ENCODE measurements around the gene CCDC92.

CCDC92 gene

GRCh38 chr12:123936956-123937706 is 35.5 kb downstream of the CCDC92 start:
- H3K9me3 ChIP-seq (ENCODE audit: control insufficient read depth in 2 of 2, low read length in 2 of 2) = no peaks in the 10 kb centered on the region
- H3K27ac ChIP-seq (ENCODE audit: low read depth in 2 of 2, low read length in 2 of 2) = no peak overlapping the region
- no peak overlapping the region for H3K9ac ChIP-seq (ENCODE audit: low read depth in 1 of 2, low read length in 2 of 2)
- peaks cover 0 to 3% of the 10 kb centered on the region in 2 donors for H3K4me1 ChIP-seq (ENCODE audit: control insufficient read depth in 2 of 2, insufficient read depth in 2 of 2, low read length in 2 of 2)
- H3K27me3 ChIP-seq (ENCODE audit: control insufficient read depth in 2 of 2, insufficient read depth in 2 of 2, low read length in 2 of 2) = no peaks in the 10 kb centered on the region
- peaks cover 5 to 12% of the 10 kb centered on the region in 2 donors for H3K36me3 ChIP-seq (ENCODE audit: control insufficient read depth in 2 of 2, insufficient read depth in 2 of 2, low read length in 2 of 2)
- H3K4me3 ChIP-seq (ENCODE audit: low read length in 2 of 2) = no peak overlapping the region

DNA sequence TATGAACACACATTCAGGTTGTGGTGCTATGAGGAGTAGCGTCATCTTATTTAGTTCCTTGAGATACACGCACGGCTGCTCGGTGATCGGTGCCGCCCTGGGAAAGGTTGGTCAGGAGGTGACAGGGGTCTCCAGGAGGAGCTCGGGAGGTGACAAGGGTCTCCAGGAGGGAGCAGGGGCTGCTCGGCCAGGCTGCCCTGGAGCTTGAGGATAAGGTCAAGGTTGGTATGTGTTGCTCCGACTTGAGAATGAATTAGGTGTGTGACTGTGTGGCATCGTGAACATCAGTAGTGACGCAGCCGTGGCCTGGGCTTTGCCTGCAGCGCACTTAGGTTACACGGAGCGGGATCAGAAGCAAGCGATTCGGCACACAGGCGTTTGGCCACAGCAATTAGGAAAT is 36.2 kb downstream of the CCDC92 start:
- H3K4me3 ChIP-seq (ENCODE audit: low read length in 2 of 2) = no peak overlapping the region
- no peaks in the 10 kb centered on the region for H3K9me3 ChIP-seq (ENCODE audit: control insufficient read depth in 2 of 2, low read length in 2 of 2)
- no peak overlapping the region for H3K9ac ChIP-seq (ENCODE audit: low read depth in 1 of 2, low read length in 2 of 2)
- H3K4me1 ChIP-seq (ENCODE audit: control insufficient read depth in 2 of 2, insufficient read depth in 2 of 2, low read length in 2 of 2) = peaks cover 0 to 3% of the 10 kb centered on the region in 2 donors
- H3K36me3 ChIP-seq (ENCODE audit: control insufficient read depth in 2 of 2, insufficient read depth in 2 of 2, low read length in 2 of 2) = peaks cover 3 to 9% of the 10 kb centered on the region in 2 donors
- H3K27ac ChIP-seq (ENCODE audit: low read depth in 2 of 2, low read length in 2 of 2) = no peak overlapping the region
- H3K27me3 ChIP-seq (ENCODE audit: control insufficient read depth in 2 of 2, insufficient read depth in 2 of 2, low read length in 2 of 2) = no peaks in the 10 kb centered on the region

DNA sequence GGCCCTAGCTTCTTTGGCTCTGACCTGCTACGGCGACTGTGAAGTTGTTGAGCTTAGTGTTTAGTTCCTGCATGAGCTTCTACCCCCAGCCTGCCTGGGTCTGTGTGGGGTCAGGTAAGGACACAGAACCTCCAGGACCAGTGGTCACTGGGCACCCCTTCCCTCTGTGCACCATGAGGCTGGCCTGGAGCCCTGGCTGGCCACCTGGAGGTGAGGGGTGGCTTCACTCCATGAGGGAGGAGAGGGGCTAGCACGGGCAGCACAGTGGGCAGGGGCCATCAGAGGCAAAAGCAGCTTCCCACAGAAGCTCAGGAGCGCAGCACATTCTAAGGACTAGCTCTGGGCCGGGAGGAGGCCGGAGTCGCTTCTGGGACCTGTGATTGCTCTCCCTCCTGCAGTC is 36.7 kb downstream of the CCDC92 start:
- H3K27me3 ChIP-seq (ENCODE audit: control insufficient read depth in 2 of 2, insufficient read depth in 2 of 2, low read length in 2 of 2) = no peaks in the 10 kb centered on the region
- H3K4me3 ChIP-seq (ENCODE audit: low read length in 2 of 2) = no peak overlapping the region
- peaks cover 3 to 6% of the 10 kb centered on the region in 2 donors for H3K36me3 ChIP-seq (ENCODE audit: control insufficient read depth in 2 of 2, insufficient read depth in 2 of 2, low read length in 2 of 2)
- no peak overlapping the region for H3K27ac ChIP-seq (ENCODE audit: low read depth in 2 of 2, low read length in 2 of 2)
- H3K4me1 ChIP-seq (ENCODE audit: control insufficient read depth in 2 of 2, insufficient read depth in 2 of 2, low read length in 2 of 2) = peaks cover 0 to 3% of the 10 kb centered on the region in 2 donors
- H3K9ac ChIP-seq (ENCODE audit: low read depth in 1 of 2, low read length in 2 of 2) = no peak overlapping the region
- H3K9me3 ChIP-seq (ENCODE audit: control insufficient read depth in 2 of 2, low read length in 2 of 2) = no peaks in the 10 kb centered on the region

GRCh38 chr12:123934829-123935228 is 37.8 kb downstream of the CCDC92 start:
- Histone ChIP-seq H3K27me3 (ENCODE audit: control insufficient read depth in 2 of 2, insufficient read depth in 2 of 2, low read length in 2 of 2) (no peaks in the 10 kb centered on the region), H3K9me3 (ENCODE audit: control insufficient read depth in 2 of 2, low read length in 2 of 2) (no peaks in the 10 kb centered on the region), H3K9ac (ENCODE audit: low read depth in 1 of 2, low read length in 2 of 2) (no peak overlapping the region), H3K4me1 (ENCODE audit: control insufficient read depth in 2 of 2, insufficient read depth in 2 of 2, low read length in 2 of 2) (peaks cover 0 to 3% of the 10 kb centered on the region in 2 donors), H3K27ac (ENCODE audit: low read depth in 2 of 2, low read length in 2 of 2) (no peak overlapping the region), H3K4me3 (ENCODE audit: low read length in 2 of 2) (no peak overlapping the region), H3K36me3 (ENCODE audit: control insufficient read depth in 2 of 2, insufficient read depth in 2 of 2, low read length in 2 of 2) (peaks cover 3 to 6% of the 10 kb centered on the region in 2 donors)

GRCh38 chr12:123934016-123934620 is 38.5 kb downstream of the CCDC92 start:
- no peak overlapping the region for H3K9ac ChIP-seq (ENCODE audit: low read depth in 1 of 2, low read length in 2 of 2)
- peaks cover 0 to 3% of the 10 kb centered on the region in 2 donors for H3K4me1 ChIP-seq (ENCODE audit: control insufficient read depth in 2 of 2, insufficient read depth in 2 of 2, low read length in 2 of 2)
- H3K36me3 ChIP-seq (ENCODE audit: control insufficient read depth in 2 of 2, insufficient read depth in 2 of 2, low read length in 2 of 2) = peaks cover 3 to 6% of the 10 kb centered on the region in 2 donors
- H3K9me3 ChIP-seq (ENCODE audit: control insufficient read depth in 2 of 2, low read length in 2 of 2) = no peaks in the 10 kb centered on the region
- H3K4me3 ChIP-seq (ENCODE audit: low read length in 2 of 2) = no peak overlapping the region
- no peaks in the 10 kb centered on the region for H3K27me3 ChIP-seq (ENCODE audit: control insufficient read depth in 2 of 2, insufficient read depth in 2 of 2, low read length in 2 of 2)
- no peak overlapping the region for H3K27ac ChIP-seq (ENCODE audit: low read depth in 2 of 2, low read length in 2 of 2)

DNA sequence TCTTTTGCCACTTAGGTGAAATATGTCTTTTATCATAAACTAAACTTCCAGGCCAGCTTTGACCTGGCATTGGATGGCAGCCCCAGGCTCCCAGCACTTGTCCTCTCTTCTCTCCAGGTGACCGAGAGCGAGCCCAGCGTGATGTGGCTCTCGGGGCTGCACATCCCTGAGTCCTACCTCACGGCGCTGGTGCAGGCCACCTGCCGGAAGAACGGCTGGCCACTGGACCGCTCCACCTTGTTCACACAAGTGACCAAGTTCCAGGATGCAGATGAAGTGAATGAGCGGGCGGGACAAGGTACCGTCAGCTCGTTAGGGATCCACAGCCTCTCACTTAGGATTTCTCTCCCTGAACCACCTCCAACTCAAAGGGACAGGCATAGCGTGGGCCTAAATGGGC is 39.4 kb downstream of the CCDC92 start:
- Histone ChIP-seq H3K9ac (ENCODE audit: low read depth in 1 of 2, low read length in 2 of 2) (no peak overlapping the region), H3K9me3 (ENCODE audit: control insufficient read depth in 2 of 2, low read length in 2 of 2) (no peaks in the 10 kb centered on the region), H3K27ac (ENCODE audit: low read depth in 2 of 2, low read length in 2 of 2) (no peak overlapping the region), H3K36me3 (ENCODE audit: control insufficient read depth in 2 of 2, insufficient read depth in 2 of 2, low read length in 2 of 2) (peaks cover 3 to 6% of the 10 kb centered on the region in 2 donors), H3K4me3 (ENCODE audit: low read length in 2 of 2) (no peak overlapping the region), H3K4me1 (ENCODE audit: control insufficient read depth in 2 of 2, insufficient read depth in 2 of 2, low read length in 2 of 2) (peaks cover 0 to 3% of the 10 kb centered on the region in 2 donors), H3K27me3 (ENCODE audit: control insufficient read depth in 2 of 2, insufficient read depth in 2 of 2, low read length in 2 of 2) (no peaks in the 10 kb centered on the region)

DNA sequence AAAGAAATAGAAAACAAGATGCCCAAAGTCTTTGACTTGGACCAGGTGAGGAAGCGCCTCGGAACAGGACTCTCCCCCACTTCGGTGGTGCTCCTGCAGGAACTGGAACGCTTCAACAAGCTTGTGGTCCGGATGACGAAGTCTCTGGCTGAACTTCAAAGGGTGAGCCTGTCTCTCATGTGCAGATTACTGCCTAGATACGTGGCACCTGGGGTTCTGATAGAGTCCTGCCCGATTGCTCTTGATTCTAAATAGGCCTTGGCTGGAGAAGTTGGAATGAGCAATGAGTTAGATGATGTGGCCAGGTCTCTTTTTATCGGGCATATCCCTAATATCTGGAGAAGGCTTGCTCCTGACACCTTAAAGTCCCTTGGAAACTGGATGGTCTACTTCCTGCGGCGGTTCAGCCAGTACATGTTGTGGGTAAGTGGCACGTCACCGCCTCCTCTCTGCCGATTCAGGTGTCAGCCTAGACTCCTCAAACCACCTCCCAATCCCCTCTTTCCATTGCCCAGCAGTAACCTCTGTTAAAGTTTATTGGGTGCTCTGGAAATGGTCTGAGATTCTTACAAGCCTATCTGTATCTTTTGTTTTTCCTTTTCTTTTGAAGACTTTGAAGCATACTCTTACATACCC is 40.8 kb downstream of the CCDC92 start:
- H3K36me3 ChIP-seq (ENCODE audit: control insufficient read depth in 2 of 2, insufficient read depth in 2 of 2, low read length in 2 of 2) = peaks cover 3 to 5% of the 10 kb centered on the region in 2 donors
- H3K9me3 ChIP-seq (ENCODE audit: control insufficient read depth in 2 of 2, low read length in 2 of 2) = no peaks in the 10 kb centered on the region
- H3K4me1 ChIP-seq (ENCODE audit: control insufficient read depth in 2 of 2, insufficient read depth in 2 of 2, low read length in 2 of 2) = no peaks in the 10 kb centered on the region
- no peak overlapping the region for H3K27ac ChIP-seq (ENCODE audit: low read depth in 2 of 2, low read length in 2 of 2)
- no peak overlapping the region for H3K4me3 ChIP-seq (ENCODE audit: low read length in 2 of 2)
- no peak overlapping the region for H3K9ac ChIP-seq (ENCODE audit: low read depth in 1 of 2, low read length in 2 of 2)
- peaks cover 0 to 6% of the 10 kb centered on the region in 2 donors for H3K27me3 ChIP-seq (ENCODE audit: control insufficient read depth in 2 of 2, insufficient read depth in 2 of 2, low read length in 2 of 2)

DNA sequence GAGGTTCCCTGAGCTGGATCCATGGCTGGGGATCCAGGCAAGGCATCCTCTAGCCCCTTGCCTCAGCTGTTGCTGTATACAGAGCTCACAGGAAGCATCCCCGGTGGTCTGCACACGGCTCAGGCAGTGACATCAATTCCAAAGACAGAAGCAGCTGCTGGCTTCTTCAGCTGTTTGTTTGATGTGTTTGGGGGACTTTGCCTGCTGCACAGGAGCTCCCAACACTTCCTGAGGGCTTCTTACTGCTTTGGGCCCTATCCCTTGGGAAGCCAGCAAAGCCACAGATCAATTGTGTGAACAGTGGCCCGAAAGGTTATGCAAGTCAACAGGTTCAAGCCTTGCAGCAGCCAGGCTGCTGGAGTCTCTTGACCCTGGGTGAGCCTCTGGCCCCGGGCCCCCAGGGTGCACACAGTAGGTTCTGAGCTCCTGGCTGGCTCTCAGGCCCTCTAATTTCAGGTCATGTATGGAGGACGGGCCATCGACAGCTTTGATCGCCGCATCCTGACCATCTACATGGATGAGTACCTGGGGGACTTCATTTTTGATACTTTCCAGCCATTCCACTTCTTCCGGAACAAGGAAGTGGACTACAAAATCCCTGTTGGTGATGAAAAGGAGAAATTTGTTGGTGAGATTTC is 42.6 kb downstream of the CCDC92 start:
- Histone ChIP-seq H3K36me3 (ENCODE audit: control insufficient read depth in 2 of 2, insufficient read depth in 2 of 2, low read length in 2 of 2) (no peaks in the 10 kb centered on the region), H3K4me3 (ENCODE audit: low read length in 2 of 2) (no peak overlapping the region), H3K9ac (ENCODE audit: low read depth in 1 of 2, low read length in 2 of 2) (no peak overlapping the region), H3K27ac (ENCODE audit: low read depth in 2 of 2, low read length in 2 of 2) (no peak overlapping the region), H3K27me3 (ENCODE audit: control insufficient read depth in 2 of 2, insufficient read depth in 2 of 2, low read length in 2 of 2) (peaks cover 0 to 6% of the 10 kb centered on the region in 2 donors), H3K9me3 (ENCODE audit: control insufficient read depth in 2 of 2, low read length in 2 of 2) (no peaks in the 10 kb centered on the region), H3K4me1 (ENCODE audit: control insufficient read depth in 2 of 2, insufficient read depth in 2 of 2, low read length in 2 of 2) (no peaks in the 10 kb centered on the region)

DNA sequence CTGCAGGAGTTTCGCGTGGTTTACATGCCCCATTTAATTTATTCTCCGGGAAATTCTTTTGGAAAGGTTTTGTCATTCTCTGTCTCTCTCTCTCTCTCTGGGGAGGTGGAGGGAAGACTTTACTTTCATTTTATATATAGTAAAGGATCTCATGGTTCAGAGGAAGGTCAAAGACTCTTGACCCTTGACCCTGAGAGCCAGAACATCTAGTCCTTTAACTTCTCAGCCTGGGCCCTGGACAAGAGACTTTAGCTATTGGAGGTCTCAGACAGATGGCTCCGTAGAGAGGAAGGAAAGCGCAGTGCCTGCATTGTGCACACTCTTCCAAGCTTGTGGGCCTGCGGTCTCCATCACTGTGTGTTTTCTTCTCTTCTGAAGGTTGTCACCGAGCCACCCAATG is 43.7 kb downstream of the CCDC92 start:
- Histone ChIP-seq H3K4me1 (ENCODE audit: control insufficient read depth in 2 of 2, insufficient read depth in 2 of 2, low read length in 2 of 2) (no peaks in the 10 kb centered on the region), H3K9ac (ENCODE audit: low read depth in 1 of 2, low read length in 2 of 2) (no peak overlapping the region), H3K36me3 (ENCODE audit: control insufficient read depth in 2 of 2, insufficient read depth in 2 of 2, low read length in 2 of 2) (no peaks in the 10 kb centered on the region), H3K4me3 (ENCODE audit: low read length in 2 of 2) (no peak overlapping the region), H3K9me3 (ENCODE audit: control insufficient read depth in 2 of 2, low read length in 2 of 2) (no peaks in the 10 kb centered on the region), H3K27me3 (ENCODE audit: control insufficient read depth in 2 of 2, insufficient read depth in 2 of 2, low read length in 2 of 2) (peaks cover 0 to 6% of the 10 kb centered on the region in 2 donors), H3K27ac (ENCODE audit: low read depth in 2 of 2, low read length in 2 of 2) (no peak overlapping the region)

Data from mucosa of rectum (tissue), 2 donors.